HG03469 (cell line): ENCODE results near the gene LAMA2.
"Not testable (repeated sequence)": the region's sequence is repeated elsewhere in the genome, so short reads cannot be mapped to it uniquely, and the experiment has no call there.

Source experiments
- ATAC-seq: cut with Tn5 transposase; IDR thresholded peaks from one replicate; pipeline ENCODE4 v1.9.1; 2021; ENCODE audit warnings: mild to moderate bottlenecking, moderate library complexity, moderate number of reproducible peaks; ENCODE audit not compliant: unreplicated experiment

Gene LAMA2

GRCh38 chr6:129114636-129115391, 231.9 kb downstream of the LAMA2 start:
- no peak for ATAC-seq

DNA sequence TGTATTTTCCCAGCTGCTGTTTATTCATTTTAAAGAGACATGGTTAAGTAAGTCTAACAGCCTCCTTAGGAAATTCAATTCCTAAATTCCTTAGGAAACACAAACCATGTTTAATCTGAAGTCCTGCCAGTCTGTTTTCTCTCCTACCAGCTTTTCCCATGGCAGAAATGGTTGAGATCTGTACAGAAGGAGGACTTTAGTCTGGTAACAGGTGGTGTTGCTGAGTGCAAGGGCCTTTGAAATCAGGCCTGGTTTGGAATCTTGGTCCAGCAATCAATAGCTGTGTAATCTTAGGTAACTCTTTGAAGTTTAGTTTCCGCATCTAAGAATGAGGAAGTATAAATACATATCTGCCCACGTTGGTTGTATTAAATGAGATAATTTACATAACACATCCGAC, 232.5 kb downstream of the LAMA2 start:
- no peak for ATAC-seq

DNA sequence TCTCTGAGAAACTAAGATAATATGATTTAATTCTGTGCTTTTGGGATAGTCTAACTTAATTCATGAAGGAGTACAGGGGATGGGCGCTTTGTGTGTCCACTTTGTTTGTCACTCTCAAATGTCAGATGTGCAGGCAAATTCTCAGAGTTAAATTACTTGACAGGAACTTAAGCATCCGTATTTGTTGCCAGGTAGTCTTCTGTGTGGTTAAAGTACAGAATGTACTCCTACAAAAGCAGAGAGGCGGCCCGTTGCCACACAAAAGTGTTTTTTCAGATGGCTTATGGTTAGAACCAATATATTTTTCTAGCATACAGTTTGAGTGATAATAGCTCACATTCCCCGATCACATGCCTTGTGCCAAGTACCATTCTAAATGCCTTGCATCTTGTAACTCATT, 234.4 kb downstream of the LAMA2 start:
- no peak for ATAC-seq

DNA sequence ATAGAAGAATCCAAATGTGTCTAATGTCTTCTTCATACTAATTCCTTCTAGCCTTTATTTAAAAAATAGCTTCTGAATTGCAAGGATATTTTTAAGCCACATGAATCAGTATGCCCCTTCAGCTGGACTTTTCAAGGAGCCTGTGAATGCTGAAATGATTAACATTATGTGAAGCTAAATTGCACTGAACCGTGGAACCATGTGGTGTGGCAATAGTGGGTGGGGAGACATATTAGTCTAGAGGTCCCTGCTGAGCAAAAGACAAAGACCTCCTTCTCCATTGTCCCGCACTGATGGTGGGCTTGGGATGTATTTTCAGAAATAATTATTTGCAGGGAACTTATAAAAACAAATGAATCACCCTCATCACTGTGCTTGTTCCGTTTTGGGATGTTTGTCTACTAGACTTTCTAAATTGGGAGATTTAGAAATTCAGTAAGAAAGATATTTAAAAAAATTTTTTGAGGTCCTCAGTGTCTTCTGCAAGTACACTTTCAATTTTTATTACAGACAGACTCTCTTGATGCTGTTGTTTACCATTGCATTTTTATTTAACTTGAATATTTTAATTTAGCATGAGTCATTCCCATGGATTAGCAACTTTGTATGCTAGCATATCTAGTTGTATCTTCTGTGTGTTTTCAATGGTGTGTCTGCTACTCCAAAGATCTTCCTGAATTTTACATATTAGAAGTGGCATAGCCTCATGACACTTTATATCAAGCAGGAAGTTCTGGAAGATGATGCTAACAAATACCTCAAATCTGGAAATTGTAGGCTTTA, 238.1 kb downstream of the LAMA2 start:
- no peak for ATAC-seq

GRCh38 chr6:129124347-129124746, 241.4 kb downstream of the LAMA2 start:
- no peak for ATAC-seq

DNA sequence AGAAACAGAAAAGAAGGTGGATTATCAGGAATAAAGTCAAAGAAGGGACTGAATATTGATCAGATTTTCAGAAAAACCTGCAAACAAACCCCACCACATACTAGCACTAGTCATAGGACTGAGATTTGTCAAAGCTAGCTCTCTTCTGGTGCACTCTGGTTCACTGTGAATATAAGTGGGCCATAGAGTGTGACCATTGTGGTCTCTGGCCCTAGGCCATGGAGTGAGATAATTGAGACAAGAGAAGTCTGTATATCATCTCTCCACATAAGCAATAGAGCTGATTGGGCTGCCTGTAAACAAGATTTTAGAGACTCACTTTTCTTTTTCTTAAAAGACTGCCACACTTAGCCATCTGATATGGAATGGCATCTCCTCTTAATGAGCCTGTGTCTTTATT, 247.2 kb downstream of the LAMA2 start:
- ATAC-seq: no peak

- no peak for ATAC-seq
These were observed 248.2 kb downstream of the LAMA2 start for GRCh38 chr6:129130959-129131681.

DNA sequence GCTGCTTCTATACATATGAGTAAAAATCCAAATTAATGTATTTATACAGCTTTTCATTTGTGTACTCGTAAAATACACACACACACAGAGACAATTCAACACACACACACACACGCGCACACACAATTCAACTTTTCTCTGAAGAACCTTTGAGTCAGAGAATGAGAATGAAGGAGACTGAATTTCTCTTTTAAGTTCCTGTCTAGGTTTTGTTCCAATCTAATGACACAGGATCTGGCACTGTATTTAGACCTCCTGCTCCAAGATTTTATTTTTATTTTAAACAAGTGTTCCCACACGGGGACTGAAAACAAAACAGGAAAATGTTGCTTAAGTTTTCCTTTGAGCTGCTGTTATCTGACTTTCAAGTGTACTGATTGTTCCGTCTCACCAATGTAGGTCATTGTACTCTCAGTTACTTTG, 250.8 kb downstream of the LAMA2 start:
- no peak for ATAC-seq

DNA sequence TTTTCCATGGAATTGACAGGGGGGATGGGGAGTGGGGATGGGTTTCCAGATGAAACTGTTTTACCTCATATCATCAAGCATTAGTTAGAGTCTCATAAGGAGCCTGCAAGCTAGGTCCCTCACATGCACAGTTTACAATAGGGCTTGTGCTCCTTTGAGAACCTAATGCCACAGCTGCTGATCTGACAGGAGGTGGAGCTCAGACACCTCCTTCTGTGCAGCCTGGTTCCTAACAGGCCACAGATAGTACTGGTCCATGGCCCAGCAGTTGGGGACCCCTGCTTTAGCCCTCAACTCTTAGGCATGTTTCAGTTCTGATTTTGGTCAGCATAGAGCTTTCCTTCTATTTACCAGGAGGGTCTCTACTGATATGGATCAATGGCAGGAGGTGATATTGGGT, 251.6 kb downstream of the LAMA2 start:
- ATAC-seq: no peak

GRCh38 chr6:129135451-129135850, 252.5 kb downstream of the LAMA2 start:
- no peak for ATAC-seq

DNA sequence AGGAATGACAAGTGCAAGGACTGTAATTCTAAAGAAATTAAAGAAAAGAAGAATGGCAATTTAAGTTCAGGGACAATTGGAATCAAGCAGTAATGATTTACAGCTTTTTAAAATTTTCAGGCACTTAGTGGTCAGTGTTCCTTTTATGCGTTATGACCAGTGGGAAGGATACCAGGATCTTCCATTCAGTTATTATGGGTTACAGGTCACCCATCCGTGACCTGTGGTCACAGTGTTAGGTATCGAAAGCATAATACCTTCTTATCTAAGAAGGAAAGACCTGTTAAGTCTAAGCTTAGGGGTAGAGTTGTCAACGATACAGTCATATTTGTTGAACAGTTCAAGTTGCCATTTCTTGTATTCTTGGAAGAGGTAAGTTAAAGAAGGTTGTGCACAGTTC, 253.8 kb downstream of the LAMA2 start:
- ATAC-seq: no peak

- ATAC-seq: no peak
These were observed 255.9 kb downstream of the LAMA2 start for GRCh38 chr6:129138739-129139405.

- no peak for ATAC-seq
These were observed 257.6 kb downstream of the LAMA2 start for GRCh38 chr6:129140526-129140925.

- ATAC-seq: no peak
These were observed 258.6 kb downstream of the LAMA2 start for GRCh38 chr6:129141499-129141898.

GRCh38 chr6:129146902-129147301, 264.0 kb downstream of the LAMA2 start:
- no peak for ATAC-seq

- ATAC-seq: no peak
These were observed 267.6 kb downstream of the LAMA2 start for GRCh38 chr6:129150507-129150906.

DNA sequence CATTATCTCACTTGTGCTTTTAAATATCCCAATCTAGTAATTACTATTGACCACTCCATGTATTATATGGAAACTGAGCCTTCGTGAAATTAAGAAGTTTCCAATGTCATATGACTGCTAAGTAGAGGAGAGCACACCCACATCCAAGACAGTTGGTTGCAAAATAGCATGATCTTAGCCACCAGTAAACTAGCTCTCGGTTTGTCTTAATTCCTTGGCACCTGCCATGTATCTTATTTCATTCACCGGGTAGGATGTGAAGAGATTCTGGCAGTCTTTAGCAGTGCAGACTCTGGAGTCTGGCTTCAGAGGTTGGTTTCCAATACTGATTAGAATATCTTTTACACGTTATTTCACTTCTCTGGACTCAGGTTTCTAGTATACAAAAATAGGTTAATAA, 270.3 kb downstream of the LAMA2 start:
- ATAC-seq: no peak

DNA sequence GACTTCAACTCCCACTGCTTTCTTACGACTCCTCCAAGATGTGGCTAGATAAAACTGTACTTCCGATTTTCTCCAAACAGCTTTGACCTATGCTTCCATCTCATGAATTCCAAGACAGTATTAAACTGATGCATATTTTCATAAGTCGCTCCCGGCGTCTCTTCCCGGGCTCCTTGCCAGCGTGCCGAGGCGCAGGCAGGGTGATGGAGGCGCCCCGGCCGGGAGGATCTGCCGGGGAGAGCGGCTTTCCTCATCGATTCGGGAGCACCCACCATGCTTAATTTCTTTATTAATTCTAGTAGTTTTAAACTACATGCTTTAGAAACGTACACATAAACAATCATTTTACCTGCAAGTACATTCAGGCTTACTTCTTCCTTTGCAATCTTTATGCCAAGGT, 276.3 kb downstream of the LAMA2 start:
- not testable (repeated sequence) for ATAC-seq

GRCh38 chr6:129162605-129163004, 279.7 kb downstream of the LAMA2 start:
- ATAC-seq: no peak

GRCh38 chr6:129163551-129163950, 280.6 kb downstream of the LAMA2 start:
- ATAC-seq: no peak

DNA sequence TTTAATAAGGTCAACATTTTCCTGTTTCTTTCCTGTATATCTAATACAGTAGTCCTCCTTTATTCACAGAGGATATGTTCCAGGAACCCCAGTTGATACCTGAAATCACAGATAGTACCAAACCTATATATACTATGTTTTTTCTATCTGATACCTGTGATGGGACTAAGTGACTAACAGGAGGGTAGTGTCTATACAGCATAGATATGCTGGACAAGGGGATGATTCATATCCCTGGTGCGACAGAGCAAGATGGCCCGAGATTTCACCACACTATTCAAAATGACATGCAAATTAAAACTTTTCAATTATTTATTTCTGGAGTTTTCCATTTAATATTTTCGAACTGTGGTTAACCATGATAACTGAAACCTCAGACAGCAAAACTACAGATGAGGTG, 281.1 kb downstream of the LAMA2 start:
- ATAC-seq: no peak
